Stimulated activated CD8-positive, alpha-beta memory T cell treated with anti-CD3 and anti-CD28 coated beads, Interleukin-4, amount 100 ng/mL, for 48 hours (primary cell): ENCODE data around the gene OBSCN.
A peak's percentile ranks its signal among the peaks of the same experiment; 100 is the strongest.
"Not testable (repeated sequence)": the region's sequence is repeated elsewhere in the genome, so short reads cannot be mapped to it uniquely, and the experiment has no call there.

Experiments
- DNase-seq: peaks from one replicate; pipeline ENCODE4 v3.0.0-alpha.2; 2020

Gene OBSCN

GRCh38 chr1:228233136-228233535, 25.3 kb downstream of the OBSCN start:
- no peak for DNase-seq

- no peak for DNase-seq
Observed at GRCh38 chr1:228234921-228235320, 27.1 kb downstream of the OBSCN start.

GRCh38 chr1:228236744-228237143, 28.9 kb downstream of the OBSCN start:
- peak; percentile 68 for DNase-seq

DNA sequence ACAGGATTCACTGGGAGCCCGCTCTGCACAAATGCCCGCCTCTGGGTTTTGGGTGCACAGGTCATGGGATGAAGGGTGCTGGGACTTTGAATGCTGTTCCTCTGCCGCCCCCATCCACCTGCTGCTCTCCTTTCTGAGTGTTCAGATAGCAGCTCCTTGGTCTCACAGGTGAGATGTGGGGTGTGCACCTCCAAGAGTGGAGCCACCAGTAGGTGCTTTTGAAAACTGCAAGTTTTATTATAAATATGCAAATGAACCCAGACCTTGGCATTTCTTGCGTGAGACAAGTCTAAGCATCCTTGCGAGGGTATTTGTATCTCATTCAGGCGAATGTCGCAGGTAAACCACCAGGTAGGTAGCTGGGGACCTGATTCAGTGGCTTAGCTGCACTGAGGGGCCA, 30.2 kb downstream of the OBSCN start:
- no peak for DNase-seq

DNA sequence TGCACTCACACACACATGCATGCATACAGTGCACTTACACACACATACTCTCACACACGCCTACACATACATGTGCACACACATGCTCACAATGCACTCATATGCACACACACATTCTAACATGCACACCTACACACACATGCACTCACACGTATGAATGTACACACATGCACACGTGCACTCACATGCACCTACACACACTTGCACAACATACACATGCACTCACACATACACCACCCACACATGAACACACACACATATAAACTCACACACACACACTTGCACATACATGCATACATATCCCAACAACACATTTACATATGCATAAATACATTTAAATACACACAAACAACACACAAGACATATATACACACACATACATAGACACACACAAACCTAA, 30.6 kb downstream of the OBSCN start:
- no peak for DNase-seq

GRCh38 chr1:228240411-228241240, 32.8 kb downstream of the OBSCN start:
- no peak for DNase-seq

- no peak for DNase-seq
Observed at GRCh38 chr1:228241259-228241658, 33.4 kb downstream of the OBSCN start.

DNA sequence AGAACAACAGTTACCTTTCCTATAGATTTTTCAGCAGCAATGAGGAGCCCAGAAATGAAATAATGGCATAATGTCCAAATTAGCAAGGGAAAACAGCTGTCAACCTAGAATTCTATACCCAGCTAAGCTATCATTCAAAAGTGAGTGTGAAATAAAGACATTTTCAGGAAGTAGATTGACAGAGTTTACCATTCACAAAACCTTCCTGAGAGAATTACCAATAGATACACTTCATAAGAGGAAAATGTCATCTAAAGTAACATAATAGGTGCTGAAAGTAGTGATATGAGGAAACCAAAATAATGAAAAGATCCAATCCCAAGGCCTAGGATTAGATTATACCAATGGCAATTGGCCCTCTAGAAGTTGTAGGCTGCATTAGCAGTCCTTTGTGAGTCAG, 34.6 kb downstream of the OBSCN start:
- no peak for DNase-seq

DNA sequence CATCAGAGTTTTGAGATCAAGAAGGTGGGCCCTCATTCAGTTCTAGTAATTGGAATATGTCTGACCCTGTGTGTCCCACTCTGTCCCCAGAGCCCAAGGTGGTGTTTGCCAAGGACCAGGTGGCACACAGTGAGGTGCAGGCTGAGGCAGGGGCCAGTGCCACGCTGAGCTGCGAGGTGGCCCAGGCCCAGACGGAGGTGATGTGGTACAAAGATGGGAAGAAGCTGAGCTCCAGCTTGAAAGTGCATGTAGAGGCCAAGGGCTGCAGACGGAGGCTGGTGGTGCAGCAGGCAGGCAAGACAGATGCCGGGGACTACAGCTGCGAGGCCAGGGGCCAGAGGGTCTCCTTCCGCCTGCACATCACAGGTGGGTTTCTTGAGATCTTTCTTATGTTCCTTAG, 35.2 kb downstream of the OBSCN start:
- no peak for DNase-seq

DNA sequence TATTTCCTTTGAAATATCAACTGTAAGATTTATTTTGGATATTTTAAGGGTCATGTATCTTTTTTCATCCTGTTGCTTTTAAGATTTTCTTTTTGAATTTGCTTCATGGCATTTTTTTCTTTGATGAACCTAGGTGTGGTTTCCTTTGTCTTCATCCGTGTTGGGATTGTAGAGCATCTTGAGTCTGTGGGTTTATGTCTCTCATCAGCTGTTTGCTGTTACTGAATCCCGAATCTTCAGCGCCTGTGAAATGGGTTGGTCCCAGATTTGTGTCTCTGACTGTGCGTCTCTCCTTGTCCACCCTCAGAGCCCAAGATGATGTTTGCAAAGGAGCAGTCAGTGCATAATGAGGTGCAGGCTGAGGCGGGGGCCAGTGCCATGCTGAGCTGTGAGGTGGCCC, 36.1 kb downstream of the OBSCN start:
- DNase-seq, result not testable (repeated sequence)

DNA sequence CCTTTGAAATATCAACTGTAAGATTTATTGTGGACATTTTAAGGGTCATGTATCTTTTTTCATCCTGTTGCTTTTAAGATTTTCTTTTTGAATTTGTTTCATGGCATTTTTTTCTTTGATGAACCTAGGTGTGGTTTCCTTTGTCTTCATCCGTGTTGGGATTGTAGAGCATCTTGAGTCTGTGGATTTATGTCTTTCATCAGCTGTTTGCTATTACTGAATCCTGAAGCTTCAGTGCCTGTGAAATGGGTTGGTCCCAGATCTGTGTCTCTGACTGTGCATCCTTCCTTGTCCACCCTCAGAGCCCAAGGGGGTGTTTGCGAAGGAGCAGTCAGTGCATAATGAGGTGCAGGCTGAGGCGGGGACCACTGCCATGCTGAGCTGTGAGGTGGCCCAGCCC, 37.3 kb downstream of the OBSCN start:
- DNase-seq, result no peak

GRCh38 chr1:228246216-228246900, 38.5 kb downstream of the OBSCN start:
- no peak for DNase-seq

- no peak for DNase-seq
Observed at GRCh38 chr1:228249513-228250305, 41.9 kb downstream of the OBSCN start.

- not testable (repeated sequence) for DNase-seq
Observed at GRCh38 chr1:228252476-228252875, 44.6 kb downstream of the OBSCN start.

DNA sequence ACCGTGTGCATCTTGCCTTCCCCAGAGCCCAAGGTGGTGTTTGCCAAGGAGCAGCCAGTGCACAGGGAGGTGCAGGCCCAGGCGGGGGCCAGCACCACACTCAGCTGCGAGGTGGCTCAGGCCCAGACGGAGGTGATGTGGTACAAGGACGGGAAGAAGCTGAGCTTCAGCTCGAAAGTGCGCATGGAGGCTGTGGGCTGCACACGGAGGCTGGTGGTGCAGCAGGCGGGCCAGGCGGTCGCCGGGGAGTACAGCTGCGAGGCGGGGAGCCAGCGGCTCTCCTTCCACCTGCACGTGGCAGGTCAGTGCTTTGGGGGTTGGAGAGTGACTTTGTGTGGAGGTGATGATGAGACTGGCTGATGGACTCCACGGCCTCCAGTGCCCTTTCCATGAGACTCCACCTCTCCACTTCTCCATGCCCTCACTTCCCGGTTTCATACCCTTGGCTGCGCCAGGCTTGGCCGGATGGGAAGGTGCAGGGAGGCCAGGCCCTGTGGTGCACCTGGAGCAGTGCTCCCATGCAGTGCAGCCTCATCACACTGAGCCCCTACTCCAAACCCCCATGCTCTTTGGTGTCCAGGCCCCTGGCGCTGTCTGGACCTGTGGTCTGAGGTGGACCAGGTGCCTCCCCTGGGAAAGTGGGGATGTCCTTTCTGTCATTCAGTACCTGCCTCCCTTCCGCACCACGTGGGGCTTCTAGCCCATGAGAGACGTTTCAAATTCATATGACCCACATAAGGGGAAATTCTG, 49.0 kb downstream of the OBSCN start:
- DNase-seq, result no peak

DNA sequence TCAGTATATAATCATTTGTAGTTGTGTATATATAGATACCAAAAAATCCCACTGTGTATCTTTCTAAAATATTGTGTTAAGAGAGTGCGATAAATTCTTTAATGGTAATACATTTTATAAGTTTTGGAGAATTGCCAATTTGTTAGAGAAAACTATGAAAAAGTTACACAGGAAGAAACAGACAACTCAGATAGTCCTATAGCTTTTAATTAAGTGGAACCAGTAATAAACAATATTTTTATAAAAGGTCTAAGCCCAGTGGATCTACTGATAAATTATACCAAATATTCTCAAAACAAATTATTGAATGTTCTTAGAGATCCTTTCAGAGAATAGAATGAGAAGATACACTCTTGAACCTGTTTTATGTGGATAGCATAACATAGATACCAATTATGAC, 50.6 kb downstream of the OBSCN start:
- DNase-seq, result no peak

DNA sequence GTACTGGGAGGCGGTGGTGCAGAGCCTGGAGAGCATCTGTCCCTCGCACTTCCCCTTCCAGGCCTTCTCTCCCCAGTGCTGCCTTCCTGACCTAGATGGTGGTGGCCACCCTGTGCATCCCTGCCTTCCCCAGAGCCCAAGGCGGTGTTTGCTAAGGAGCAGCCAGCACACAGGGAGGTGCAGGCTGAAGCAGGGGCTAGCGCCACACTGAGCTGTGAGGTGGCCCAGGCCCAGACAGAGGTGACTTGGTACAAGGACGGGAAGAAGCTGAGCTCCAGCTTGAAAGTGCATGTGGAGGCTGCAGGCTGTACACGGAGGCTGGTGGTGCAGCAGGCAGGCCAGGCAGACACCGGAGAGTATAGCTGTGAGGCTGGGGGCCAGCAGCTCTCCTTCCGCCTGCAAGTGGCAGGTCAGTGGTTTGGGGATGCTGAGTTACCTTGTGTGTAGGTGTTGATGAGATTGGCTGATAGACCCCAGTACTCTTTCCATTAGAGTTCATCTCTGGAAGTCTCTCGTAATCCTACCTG, 51.6 kb downstream of the OBSCN start:
- DNase-seq, result no peak

DNA sequence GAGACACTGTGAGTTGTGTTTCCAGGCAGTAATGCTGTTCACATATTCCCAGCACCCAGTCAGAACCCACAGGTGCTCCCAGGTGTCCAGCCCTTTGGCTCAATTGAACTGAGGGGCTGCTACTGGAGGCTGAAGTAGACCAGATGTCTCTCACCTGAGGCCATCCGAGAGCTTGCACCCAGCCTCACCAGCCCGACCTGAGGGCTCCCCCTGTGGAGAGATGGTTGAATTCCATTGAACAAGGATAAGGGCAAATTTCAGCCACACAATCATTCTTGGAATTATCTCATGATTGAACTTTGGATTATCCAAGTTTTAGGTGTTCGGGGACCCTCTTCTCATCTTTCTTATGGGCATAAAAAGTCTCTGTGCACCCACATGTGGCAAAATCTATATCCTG, 52.1 kb downstream of the OBSCN start:
- no peak for DNase-seq

GRCh38 chr1:228261706-228262105, 53.9 kb downstream of the OBSCN start:
- DNase-seq, result no peak

DNA sequence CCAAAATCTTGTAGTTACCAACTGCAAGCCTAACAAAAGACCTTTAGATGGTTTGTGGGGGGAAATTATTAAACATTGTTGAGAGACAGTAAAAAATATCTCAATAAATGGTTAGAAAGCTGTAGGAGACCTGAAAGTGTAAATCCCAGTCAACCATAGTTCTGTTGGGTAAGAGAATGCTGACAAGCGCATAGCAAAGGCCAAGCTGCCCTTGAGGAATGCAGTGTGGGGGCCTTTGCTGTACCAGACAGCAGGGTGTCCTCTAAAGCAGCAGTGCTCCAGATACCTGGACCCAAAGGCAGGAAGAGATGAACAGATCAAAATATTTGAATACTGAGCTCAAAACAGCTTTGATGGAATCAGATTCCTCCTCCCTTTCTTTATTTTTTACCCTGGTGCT, 54.6 kb downstream of the OBSCN start:
- no peak for DNase-seq

GRCh38 chr1:228263636-228264035, 55.8 kb downstream of the OBSCN start:
- DNase-seq, result no peak

DNA sequence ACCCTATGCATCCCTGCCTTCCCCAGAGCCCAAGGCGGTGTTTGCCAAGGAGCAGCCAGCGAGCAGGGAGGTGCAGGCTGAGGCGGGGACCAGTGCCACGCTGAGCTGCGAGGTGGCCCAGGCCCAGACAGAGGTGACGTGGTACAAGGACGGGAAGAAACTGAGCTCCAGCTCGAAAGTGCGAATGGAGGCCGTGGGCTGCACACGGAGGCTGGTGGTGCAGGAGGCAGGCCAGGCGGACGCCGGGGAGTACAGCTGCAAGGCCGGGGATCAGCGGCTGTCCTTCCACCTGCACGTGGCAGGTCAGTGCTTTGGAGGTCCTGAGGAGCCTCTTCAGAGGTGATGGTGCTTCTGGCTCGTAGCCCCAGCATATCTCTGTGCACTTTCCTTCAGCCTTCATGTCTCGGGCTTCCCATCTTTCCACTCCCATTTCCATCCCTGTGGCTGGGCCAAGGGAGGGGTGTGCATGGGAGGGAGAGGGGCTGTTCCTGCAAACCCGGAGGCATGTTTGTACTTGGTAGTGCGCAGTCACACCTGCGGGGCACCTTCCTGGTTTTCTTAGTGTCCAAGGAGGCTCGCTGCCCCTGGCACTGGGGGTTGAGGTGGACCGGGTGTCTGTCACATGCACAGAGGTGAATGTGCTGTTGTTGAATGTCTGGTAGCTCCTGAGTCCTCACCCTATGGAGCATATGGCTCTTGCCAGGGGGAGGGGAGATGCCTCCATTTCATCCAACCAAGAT, 56.4 kb downstream of the OBSCN start:
- no peak for DNase-seq
